DMS79 treated with DMSO at 0.1 percent for 48 hours (cell line): ENCODE data around the gene GMCL2.

Source experiments
- DNase-seq: peaks from one replicate; lab custom pipeline; 2025; lab: John Stamatoyannopoulos, UW

Gene GMCL2

DNA sequence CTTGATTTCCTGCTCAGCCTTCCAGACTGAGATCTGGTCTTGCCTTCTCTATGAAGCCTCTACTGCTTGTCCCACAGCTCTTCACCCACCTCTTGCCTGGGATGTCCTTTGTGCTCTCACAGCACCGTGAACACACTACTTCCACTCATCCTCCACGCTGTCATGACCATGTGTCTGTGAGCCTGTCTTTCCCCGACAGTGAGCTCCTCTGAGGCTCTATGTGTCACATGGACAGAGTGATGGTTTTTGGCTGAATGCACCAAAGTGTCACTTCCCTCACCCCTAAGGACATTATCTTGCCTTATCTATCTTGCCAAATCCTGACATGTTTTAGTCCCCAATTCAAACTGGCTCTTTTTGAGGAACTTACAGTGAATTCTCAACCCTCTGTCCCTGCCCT, 34.1 kb upstream of the GMCL2 start:
- no peak for DNase-seq

GRCh38 chr5:178218827-178219226, 31.7 kb upstream of the GMCL2 start:
- no peak for DNase-seq

DNA sequence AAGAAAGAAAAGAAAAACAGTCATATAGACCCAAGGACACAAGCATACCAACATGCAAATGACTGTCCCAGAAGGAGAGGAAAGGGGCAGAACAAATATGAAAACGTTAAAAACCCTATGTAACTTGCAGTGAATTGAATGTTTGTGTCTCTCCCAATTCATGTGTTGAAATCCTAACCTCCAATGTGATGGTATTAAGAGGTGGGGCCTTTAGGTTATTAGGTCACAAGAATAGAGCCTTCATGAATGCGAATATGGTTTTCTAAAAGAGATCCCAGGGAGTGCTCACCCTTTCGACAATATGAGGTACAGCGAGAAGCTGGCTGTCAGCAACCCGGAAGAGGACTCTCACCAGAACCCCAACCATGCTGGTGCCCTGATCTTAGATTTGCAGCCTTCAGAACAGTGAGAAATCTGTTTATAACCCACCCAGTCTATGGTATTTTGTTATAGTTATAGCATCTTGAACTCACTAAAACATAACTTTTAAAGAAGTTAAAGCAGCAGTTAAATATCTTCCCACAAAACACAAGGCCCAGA, 31.1 kb upstream of the GMCL2 start:
- no peak for DNase-seq

- no peak for DNase-seq
Observed at GRCh38 chr5:178216779-178217178, 29.6 kb upstream of the GMCL2 start.

- DNase-seq: no peak
Observed at GRCh38 chr5:178216088-178216534, 28.9 kb upstream of the GMCL2 start.

GRCh38 chr5:178215280-178216002, 28.3 kb upstream of the GMCL2 start:
- DNase-seq: no peak

GRCh38 chr5:178214160-178214803, 27.1 kb upstream of the GMCL2 start:
- DNase-seq: no peak

DNA sequence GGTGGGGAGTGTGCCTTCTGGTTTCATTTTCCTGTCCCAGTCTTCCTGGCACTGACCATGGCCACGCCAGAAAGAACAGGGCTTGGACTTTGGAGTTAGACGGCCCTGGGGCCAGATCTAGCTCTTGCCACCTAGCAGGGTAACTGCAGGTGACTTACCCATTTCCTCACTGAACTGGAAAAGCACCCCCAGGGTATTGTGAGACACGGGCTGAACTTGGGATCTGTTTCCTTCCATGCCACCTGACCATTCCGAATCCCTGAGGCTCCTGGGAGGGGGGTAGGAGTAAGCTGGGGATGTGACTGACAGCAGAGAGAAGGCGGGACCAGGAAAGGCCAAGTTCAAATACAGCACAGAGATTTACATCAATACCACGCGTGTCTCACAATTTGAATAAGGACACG, 26.6 kb upstream of the GMCL2 start:
- no peak for DNase-seq

GRCh38 chr5:178213003-178213461, 25.9 kb upstream of the GMCL2 start:
- DNase-seq: no peak

DNA sequence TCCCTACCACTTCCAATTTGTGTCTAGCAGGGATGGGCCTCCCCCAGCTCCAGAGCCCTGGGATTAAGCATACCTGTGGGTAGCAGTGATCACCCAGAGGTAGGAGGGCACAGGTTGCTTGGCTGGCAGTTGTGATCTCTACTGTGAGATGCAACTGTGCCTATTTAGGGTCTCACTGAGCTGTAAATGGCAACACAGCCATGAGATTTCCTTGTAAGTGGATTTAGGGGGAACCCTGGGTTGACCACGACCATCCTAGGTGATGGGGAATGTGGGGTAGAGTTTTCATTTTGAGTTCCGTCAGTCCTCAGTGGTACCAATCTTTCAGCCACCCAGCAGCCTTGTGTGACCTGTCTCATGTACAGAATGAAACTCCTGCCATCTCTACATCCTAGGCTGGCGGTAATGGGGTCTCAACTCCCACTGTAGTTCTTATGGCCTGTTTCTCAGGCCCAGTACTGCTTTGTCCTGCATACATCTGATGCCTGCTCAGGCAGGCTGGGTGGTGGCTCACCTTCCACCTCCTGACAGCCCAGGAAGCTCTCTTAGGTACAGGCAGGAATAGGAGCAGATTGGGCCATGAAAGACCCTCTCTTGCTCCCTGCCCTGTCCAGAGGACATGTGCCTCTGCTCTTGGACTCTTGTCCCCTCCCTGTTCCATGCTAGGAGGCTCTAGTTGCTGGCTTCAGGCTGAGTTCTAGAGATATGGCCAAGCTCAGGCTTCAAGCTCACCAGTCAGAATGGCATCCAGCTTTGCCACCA, 25.3 kb upstream of the GMCL2 start:
- DNase-seq: no peak

GRCh38 chr5:178211095-178212048, 24.2 kb upstream of the GMCL2 start:
- DNase-seq: no peak

DNA sequence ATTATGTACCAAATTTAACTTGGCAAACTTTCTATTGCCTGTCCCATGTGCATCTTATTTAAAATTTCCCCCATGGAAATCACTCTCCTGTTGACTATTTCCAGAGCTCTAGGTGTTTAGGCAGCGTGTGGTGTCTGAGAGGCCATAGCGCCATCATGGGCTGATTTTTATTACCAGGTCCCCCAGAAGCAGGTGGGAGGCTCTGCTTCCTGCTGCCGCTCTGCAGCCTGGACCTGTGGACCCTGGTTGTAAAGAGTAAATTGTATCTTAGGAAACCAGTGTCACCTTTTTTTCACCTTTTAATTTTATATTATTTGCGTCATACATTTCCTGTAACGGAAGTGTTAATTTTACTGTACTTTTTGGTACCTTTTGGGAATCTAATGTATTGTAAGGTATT, 23.5 kb upstream of the GMCL2 start:
- no peak for DNase-seq

DNA sequence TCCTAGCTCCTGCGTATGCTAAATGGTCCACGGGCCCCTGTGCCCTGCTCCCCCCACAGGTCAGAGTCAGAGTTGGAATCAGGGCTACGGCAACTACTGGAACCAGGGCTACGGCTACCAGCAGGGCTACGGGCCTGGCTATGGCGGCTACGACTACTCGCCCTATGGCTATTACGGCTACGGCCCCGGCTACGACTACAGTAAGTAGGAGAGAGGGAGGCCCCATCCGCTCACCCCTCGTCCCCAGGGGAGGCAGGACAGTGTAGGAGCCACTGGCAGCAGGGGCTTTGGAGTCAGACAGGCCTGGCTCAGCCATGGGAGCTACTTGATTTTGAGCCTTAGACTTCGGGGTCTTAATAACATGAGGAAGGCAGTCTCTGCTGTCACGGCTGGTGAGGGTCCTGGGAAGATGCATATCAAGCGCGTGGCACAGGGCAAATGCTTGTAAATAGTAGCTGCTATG, 22.9 kb upstream of the GMCL2 start:
- DNase-seq: no peak

GRCh38 chr5:178209334-178210072, 22.3 kb upstream of the GMCL2 start:
- DNase-seq: no peak

DNA sequence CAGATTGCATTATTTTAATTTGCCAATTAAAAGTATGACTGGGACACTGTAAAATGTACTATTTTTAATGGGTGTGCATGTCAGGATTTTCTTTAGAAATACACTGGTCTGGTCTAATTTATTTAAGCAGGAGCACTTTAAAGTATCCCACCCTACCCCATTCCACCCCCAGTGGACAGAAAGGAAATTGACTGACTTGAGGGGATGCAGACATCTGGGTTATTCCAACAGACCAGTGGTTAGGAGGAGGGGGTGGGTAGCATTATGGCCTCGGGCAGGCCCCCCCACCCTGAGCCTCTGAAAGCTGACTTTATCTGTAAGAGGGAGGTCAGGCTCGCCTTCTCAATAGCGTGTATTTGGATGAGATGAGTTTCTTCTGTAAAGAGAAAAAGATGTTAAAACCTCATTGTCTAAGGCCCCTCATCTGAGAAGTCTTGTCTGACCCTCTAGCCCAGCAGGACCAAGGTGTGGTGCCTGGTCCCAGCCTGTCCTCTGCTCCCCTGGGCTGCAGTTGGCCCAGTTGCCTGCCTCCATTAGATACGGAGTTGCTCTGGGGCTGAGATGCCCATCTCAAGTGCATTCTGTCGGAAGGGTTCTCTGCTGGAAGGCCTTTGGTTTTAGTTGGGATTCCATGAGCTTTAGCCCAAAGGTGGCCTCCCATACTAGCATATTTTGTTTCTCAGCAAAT, 21.5 kb upstream of the GMCL2 start:
- no peak for DNase-seq

GRCh38 chr5:178207917-178208280, 20.7 kb upstream of the GMCL2 start:
- no peak for DNase-seq

DNA sequence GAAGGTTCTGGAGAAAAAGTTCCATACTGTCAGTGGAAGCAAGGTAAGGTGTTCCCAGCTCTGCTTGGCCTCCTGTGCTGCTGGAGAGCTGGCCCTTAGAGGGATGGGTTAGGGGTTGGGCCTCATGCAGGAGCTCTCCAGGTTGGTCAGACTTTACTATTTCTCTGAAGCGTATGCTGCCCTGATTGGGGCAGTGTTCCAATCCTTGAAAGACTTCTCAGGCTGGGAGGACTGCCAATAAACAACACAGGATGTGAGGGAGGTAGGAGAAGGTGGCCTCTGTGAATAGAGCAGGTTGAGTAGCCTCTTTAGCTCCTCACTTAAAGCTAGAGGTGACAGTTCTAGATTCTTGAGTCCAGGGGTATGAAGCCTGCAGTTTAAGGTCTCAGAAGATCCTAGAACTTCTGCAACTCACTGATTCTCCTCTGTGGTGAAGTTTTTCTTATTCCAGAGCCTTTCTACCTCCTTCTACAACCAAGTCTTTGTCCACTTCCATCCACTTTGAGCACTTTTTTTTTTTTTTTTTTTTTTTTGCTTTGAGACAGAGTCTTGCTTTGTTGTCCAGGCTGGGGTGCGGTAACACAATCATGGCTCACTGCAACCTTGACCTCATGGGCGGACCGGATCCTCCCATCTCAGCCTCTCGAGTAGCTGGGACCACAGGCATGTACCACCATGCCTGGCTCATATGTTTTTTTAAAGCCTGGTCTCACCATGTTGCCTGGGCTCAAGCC, 20.2 kb upstream of the GMCL2 start:
- DNase-seq: no peak

GRCh38 chr5:178206166-178207101, 19.3 kb upstream of the GMCL2 start:
- no peak for DNase-seq

DNA sequence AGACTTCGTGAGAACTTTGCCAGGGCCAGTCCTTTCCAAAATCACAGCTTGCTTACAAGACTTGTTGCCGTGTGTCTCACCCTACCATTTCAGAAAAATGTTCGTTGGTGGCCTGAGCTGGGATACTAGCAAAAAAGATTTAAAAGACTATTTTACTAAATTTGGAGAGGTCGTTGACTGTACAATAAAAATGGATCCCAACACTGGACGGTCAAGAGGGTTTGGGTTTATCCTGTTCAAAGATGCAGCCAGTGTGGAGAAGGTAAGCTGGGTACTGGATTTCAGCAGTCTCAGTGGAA, 18.5 kb upstream of the GMCL2 start:
- no peak for DNase-seq
